GM21619 (cell line): Measurements from ENCODE around the gene VRK1.

Experiments
- ATAC-seq: cut with Tn5 transposase; IDR thresholded peaks from one replicate; pipeline ENCODE4 v1.9.1; 2021; ENCODE audit not compliant: unreplicated experiment

The VRK1 gene

DNA sequence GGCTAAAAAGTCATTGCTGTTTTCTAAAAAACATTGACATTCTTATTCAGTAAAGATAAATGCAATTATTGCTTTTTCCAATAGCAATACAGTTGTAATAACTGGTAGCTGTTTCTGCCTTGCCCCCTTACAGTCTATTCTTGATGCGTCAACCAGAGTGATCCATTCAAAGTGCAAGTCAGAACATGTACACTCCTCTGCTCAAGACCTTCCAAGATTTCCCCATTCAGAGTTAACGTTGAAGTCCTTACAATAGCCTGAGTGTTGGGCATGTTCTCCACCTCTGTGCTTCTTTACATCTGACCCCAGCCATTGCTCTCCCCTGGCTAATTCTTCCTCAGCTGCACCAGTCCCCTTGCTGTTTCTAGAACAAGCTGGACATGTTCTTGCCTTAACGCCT lies 24.3 kb downstream of the VRK1 start:
- no peak for ATAC-seq

DNA sequence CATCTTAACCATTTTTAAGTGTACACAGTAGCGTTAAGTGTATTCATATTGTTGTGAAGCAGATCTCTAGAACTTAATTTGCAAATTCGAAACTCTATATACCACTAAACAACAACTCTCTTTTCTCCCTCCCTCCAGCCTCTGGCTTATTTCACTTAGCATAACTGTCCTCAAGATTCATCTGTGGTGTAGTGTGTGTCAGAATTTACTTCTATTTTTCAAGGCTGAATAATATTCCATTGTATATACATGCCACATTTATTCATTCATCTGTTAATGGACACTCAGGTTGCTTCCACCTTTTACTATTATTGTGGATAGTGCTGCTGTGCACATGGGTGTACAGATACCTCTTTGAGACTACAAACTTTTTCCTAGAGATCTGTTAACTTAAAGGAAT lies 26.5 kb downstream of the VRK1 start:
- no peak for ATAC-seq

GRCh38 chr14:96824283-96824682 lies 27.1 kb downstream of the VRK1 start:
- no peak for ATAC-seq

GRCh38 chr14:96826818-96827217 lies 29.6 kb downstream of the VRK1 start:
- ATAC-seq: no peak

- ATAC-seq: no peak
Observed at GRCh38 chr14:96827290-96827689, 30.1 kb downstream of the VRK1 start.

GRCh38 chr14:96829791-96830190 lies 32.6 kb downstream of the VRK1 start:
- no peak for ATAC-seq

- no peak for ATAC-seq
Observed at GRCh38 chr14:96830946-96831345, 33.8 kb downstream of the VRK1 start.

DNA sequence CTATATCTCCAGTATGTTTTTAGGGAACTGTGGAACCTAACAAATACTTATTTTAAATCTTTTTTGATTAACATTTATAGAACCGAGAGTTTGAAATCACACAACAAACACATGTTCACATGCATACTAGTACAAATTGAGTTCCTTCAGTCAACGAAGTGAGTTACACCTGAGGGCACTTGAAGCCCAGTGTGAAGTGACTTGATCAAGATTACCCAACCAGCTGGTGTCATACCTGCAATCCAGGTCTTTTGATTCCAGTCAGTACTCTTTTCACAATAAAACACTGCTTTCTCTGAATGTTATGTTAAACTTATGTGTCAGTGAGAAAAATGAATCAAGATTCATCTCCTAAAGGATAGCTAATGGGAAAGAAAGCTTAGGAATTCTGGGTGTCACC lies 35.2 kb downstream of the VRK1 start:
- no peak for ATAC-seq

GRCh38 chr14:96838449-96838848 lies 41.3 kb downstream of the VRK1 start:
- no peak for ATAC-seq

DNA sequence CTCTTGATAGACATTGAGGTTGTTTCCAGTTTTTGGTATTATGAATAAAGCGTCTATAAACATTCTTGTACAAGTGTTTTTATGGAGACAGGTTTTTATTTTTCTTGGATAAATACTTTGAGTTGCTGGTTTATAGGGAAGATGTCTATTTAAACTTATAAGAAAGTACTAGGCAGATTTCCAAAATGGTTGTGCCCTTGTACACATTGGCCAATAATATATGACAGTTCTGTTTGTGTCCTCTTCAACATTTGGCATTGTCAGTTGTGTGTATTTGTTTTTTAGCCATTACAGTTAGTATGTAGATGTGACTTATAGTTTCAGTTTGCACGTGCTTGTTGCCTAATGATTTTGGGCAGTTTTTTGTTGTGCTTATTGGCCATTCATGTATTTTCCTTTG lies 42.1 kb downstream of the VRK1 start:
- no peak for ATAC-seq

GRCh38 chr14:96843137-96843536 lies 46.0 kb downstream of the VRK1 start:
- no peak for ATAC-seq

GRCh38 chr14:96844857-96845570 lies 47.8 kb downstream of the VRK1 start:
- ATAC-seq: no peak

DNA sequence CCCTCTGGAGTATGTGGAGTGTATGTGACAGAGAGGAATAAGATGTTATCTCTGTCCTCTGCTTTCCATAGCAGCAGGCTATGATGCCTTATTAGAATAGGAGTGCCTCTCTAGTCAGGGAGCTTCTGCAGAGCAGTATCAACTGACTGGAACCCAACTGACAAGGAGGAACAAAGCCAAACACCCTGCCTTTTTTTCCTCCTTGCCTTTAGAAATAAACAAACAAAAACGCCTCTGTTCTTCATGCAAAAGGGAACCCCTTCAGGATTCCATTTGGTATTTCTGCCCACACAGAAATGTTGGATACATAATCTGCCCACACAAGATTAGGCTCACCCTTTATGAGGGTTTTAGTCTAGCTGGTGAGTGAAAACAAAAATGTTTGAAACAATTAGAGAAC lies 50.3 kb downstream of the VRK1 start:
- no peak for ATAC-seq

DNA sequence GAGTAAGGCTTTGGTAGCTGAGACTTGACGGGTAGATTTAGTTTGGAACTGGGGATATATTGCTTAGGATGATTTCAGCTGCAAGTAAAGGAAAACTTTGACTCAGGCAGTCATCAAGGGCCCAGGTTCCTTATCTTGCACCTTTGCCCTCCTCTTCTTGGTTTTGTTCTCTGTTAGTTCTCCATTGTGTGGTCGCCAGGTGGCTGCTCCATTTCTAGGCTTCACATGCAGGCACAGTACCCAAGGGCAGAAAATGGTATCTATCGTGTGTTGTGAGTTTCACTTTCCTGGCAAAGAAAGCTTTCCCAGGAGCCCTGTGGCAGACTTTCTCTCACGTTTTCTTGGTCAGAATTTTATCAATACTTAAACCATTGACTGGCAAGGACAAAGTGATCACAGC lies 50.8 kb downstream of the VRK1 start:
- ATAC-seq: no peak

DNA sequence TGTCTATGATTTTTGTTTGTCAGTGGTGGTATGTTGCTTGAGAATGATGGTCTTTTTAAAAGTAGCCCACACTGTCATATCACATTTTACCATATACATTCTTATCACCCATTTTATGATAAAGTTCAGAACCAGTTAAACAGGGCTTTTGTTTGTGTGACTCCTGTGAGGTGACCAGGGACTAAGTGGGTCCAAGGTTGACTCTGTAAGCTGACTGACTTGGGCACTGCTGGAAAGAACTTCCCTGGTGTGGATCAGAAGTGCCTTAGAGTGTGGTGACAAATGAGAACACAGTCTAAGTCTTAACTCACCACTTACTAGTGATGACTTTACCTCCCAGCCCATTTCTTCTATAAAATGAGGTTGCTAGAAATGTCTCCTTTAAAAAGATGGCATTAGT lies 52.6 kb downstream of the VRK1 start:
- no peak for ATAC-seq

DNA sequence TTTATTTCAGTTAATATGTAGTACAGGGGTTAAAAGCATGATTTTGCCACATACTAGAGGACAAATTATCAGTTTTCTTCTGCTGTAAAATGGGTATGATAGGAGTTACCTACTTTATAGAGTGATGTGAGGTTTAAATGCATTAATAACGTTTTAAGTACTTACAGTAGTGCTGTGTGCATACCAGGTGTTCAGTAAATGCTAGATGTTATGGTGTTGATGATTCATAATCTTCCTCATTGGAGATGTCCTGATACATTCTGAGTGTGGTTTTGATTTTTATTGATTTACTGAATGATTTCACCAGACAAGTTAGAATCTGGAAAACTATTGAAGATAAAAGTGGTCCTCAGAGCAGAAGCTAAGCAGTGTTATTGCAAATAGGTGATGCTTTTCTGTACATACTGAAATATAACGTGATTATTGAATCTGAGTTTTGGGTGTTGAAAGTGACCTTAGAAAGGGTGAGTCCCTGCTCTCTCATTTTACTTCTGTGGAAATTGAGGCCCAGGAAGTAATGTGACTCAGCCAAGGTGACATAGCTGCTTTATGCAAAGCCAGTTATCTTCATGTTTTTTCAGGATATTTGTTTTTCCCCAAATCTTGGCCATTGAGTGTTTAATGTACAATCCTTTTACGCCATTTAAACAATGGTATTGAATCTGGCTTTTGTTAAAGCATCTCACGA lies 54.7 kb downstream of the VRK1 start:
- ATAC-seq: no peak

GRCh38 chr14:96852823-96853422 lies 55.7 kb downstream of the VRK1 start:
- ATAC-seq: peak; percentile 68

DNA sequence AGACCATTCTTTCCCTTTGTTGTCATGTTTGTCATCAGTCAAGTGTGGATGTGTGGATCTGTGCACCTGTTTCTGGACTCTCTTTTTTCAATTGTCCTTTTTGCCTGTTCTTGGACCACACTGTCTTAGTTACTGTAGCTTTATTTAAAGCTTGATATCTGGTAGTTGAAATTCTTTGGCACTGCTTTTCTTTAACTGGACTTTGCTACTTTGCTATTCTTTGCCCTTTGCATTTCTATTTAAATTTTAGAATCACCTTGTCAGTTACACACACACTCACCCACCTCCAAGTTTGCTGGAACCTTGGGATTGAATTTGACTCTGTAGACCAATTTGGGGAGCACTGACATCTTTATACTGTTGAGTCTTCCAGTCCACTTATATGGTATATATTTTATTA lies 61.5 kb downstream of the VRK1 start:
- no peak for ATAC-seq

- no peak for ATAC-seq
Observed at GRCh38 chr14:96861568-96862310, 64.6 kb downstream of the VRK1 start.

DNA sequence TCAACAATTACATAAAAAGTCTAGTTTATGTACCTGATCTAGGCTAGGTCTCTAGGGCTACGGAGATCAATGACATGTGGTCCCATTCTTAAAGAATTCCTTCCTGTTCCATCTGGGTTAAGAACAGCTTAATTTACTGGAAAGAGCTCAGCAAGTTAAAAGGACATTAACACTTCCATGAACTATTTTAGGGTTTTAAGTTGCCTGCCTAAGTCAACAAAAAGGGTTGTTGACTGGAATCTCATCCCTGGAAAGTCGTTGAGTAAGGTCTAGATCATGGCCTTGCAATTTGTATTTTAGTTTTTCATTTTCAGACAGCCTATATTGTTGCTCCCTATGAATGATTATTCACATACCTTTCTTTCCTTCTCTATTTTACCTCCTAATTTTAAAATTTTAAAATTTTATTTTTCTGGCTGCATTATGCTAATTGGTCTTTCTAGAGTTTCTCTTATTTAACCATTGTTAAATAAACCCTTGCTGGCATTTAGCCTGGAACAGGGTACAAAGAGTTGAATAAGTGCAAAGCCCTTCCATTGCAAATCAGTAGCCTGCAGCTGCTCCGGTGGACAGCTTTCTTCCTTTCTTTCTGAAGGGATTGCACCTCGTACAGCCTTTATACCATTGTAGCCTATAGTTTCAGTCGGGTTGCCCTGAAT lies 66.3 kb downstream of the VRK1 start:
- no peak for ATAC-seq

- no peak for ATAC-seq
Observed at GRCh38 chr14:96863986-96864330, 66.8 kb downstream of the VRK1 start.
